Right lobe of liver (tissue), 6 donors: Measurements from ENCODE around the gene NEU4. TPM values are rescaled to one million over a fixed set of nuclear protein-coding genes. Genes with fewer than 3 reads are reported as not detected.
A peak's percentile ranks its signal among the peaks of the same experiment; 100 is the strongest.

Experiments used
- ATAC-seq, 4 donors: fragments of 200-7000 bp; cut with Tn5 transposase; one replicate each; pipeline ENCODE4 v1.9.1; 2020; ENCODE audit warnings: mild to moderate bottlenecking in 4 of 4, moderate library complexity in 4 of 4
- DNase-seq, 3 donors: peaks; one replicate each; pipeline ENCODE4 v3.0.0-alpha.2; 2020
- H3K27ac ChIP-seq, 3 donors: fragments of 200-600 bp; one replicate each; pipeline ENCODE4 v1.8.0; 2022
- H3K27me3 ChIP-seq, 2 donors: fragments of 200-600 bp; one replicate each; pipeline ENCODE4 v1.8.0; 2022
- H3K36me3 ChIP-seq, 4 donors: fragments of 200-600 bp; sonication (generic) in 1 of 4; one replicate each; pipeline versions ENCODE4 v1.5.1 to v1.8.0; 2017 to 2022; ENCODE audit warnings: control low read depth in 1 of 4
- H3K4me1 ChIP-seq, 4 donors: fragments of 200-600 bp; sonication (generic) in 1 of 4; one replicate each; pipeline versions ENCODE4 v1.5.1 to v1.8.0; 2017 to 2022; ENCODE audit warnings: control low read depth in 1 of 4
- H3K4me3 ChIP-seq, 3 donors: fragments of 200-600 bp; one replicate each; pipeline ENCODE4 v1.8.0; 2022
- H3K9me3 ChIP-seq, 4 donors: fragments of 200-600 bp; sonication (generic) in 1 of 4; one replicate each; pipeline versions ENCODE4 v1.5.1 to v1.8.0; 2017 to 2022; ENCODE audit warnings: control low read depth in 1 of 4
- POLR2A ChIP-seq: fragments of 450-650 bp; IDR thresholded peaks from one replicate; pipeline ENCODE4 v1.6.1; 2017; ENCODE audit warnings: antibody characterized with exemption, mild to moderate bottlenecking
- WGBS: methylation state at CpG from one replicate; pipeline ENCODE4 v1.1.6; 2018; ENCODE audit warnings: low coverage, low lambda C conversion rate; ENCODE audit not compliant: insufficient coverage; ENCODE audit errors: missing lambda C conversion rate; 5-methylcytosine and 5-hydroxymethylcytosine counted together
- intact Hi-C, 2 donors: fragments of 100-400 bp; cut with DNase I; formaldehyde crosslinking; loops; one replicate each; pipeline versions ENCODE4 v1.11.2 to v1.14.1; 2022
- total RNA-seq, 6 experiments: library from RNA; depleted of rRNA in 2 of 6; stranded (reverse); fragments of >200 nt in 2 of 6; fragmentation: NEBNext Ultra II Directional in 3 of 6; extraction: Animal tissue kit (Norgen Biotek cat#: 25700) in 3 of 6; gene quantifications; one replicate each; pipeline versions ENCODE4 v1.1.0 to v1.2.4, GENCODE V29; 2016 to 2023
- TF ChIP-seq, protein P1 (sequence below), 4 donors: fragments of 200-600 bp in 3 of 4; fragments of 450-650 bp in 1 of 4; IDR thresholded peaks; one replicate each; pipeline versions ENCODE4 v1.5.1 to v1.8.0; 2016 to 2022; ENCODE audit warnings: antibody characterized with exemption in 4 of 4, mild to moderate bottlenecking in 2 of 4
- donor health status: DM: no; HTN: yes; CAD: no.
- donor health status: DM: no; HTN: no; CAD: no.
- donor health status: DM: no; HTN: no; CAD: no.
- donor health status: DM: no; HTN: yes; CAD: no.
- donor health status: DM: no; HTN: yes; CAD: no.

The NEU4 gene
- total RNA-seq, 6 experiments from 2014 or later, result 16.8 to 87.1 (median 76.2) TPM

DNA sequence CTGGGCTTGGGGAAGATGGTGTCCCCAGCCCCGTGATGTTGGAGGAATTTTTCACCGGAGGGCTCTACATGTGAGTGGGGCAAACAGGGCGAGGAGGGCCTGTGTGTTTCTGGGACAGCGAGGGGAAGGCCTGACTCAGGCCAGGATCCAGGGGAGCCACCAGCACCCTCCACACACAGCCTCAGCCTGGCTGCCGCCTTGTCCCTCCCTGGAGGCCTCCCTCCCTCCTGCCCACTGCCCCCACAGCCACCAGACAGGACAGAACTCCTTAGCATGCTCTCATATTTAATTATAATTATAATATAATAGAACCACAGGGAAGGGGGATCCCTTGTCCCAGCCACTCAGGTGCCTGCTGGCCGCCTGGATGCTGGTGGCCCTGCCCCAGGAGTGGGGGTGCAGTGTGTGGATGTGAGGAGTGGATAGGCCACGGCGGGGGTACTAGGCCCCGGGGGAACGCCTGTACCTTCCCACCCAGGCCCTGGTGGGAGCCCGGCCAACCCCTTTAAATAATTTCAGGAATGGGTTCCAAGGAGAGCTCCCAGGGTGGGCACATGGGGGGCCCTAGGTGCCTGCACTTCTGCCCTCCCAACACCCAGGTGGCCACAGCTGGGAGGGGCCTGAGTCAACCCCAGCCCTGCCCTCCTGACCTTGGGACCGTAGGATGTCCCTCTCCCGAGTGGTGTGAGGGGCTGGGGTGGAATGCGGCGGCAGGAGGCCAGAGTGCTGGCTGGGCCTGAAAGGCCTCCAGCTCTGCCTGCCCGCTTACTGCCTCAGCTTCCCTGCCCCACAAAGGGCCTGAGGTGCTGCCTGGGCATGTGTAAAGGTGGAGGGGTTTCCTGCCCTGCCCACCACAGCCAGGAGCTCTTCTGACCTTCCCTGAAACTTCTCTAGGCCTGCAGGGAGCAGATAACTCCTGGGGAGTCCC lies 40.9 kb downstream of the NEU4 start:
- no peak overlapping the region for H3K27ac ChIP-seq
- DNase-seq, result no peak
- WGBS, result 100% methylated on average over 1 of the region's 16 CpGs
- no peak overlapping the region for H3K4me3 ChIP-seq
- H3K4me1 ChIP-seq, result peaks cover 0 to 1% (median 0%) of the 10 kb centered on the region in 4 donors
- H3K9me3 ChIP-seq, result no peaks in the 10 kb centered on the region
- peak in 1 of 4 donors; percentile 5 for ATAC-seq
- no peaks in the 10 kb centered on the region for H3K36me3 ChIP-seq
- no peaks in the 10 kb centered on the region for H3K27me3 ChIP-seq
- TF ChIP-seq, protein P1, sequence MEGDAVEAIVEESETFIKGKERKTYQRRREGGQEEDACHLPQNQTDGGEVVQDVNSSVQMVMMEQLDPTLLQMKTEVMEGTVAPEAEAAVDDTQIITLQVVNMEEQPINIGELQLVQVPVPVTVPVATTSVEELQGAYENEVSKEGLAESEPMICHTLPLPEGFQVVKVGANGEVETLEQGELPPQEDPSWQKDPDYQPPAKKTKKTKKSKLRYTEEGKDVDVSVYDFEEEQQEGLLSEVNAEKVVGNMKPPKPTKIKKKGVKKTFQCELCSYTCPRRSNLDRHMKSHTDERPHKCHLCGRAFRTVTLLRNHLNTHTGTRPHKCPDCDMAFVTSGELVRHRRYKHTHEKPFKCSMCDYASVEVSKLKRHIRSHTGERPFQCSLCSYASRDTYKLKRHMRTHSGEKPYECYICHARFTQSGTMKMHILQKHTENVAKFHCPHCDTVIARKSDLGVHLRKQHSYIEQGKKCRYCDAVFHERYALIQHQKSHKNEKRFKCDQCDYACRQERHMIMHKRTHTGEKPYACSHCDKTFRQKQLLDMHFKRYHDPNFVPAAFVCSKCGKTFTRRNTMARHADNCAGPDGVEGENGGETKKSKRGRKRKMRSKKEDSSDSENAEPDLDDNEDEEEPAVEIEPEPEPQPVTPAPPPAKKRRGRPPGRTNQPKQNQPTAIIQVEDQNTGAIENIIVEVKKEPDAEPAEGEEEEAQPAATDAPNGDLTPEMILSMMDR (IDR thresholded peaks at IDR 0.05), result no peak
- TF ChIP-seq POLR2A, result no peak
- intact Hi-C loops, result no loop called here

DNA sequence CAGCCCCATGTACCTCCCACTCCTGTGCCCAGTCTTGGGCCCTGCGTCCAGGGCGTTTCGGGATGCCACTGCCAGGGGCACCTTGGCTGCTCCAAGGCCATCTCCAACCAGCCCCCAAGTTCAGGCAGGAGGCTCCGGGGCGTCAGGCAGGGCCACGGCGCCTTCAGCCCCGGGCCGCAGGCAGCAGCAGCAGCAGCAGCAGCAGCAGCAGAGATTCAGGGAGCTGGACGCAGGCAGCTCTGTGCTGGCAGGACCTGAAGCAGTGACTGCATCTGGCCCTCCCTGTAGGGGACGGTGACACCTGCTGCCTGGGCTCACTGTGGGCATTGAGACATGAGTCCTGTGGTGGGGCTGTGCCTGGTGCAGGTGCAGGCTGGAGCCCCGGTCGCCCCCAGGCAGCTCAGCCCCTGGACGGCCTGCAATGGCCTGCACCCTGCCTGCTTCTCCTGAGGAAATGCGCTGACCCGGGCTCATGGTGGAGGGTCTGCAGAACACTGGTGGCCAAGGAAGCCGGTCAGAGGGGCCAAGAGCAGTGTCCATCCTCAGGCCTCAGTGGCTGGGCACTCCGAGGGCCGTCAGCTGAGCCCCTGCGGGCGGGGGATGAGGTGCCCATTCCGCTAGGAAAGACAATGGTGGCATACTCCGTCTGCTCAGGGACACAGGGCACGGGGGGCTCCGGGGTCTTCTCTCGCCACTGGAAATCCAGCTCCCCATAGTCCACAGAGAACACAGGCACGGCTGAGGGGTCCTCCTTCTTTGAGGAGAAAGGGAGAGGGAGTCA lies 41.7 kb downstream of the NEU4 start:
- intact Hi-C loops, result no loop called here
- H3K36me3 ChIP-seq, result no peaks in the 10 kb centered on the region
- H3K27ac ChIP-seq, result no peak overlapping the region
- H3K4me1 ChIP-seq, result no peaks in the 10 kb centered on the region
- peak in 1 of 4 donors; percentile 16 for ATAC-seq
- H3K4me3 ChIP-seq, result no peak overlapping the region
- 50% methylated on average over 1 of the region's 27 CpGs for WGBS
- H3K27me3 ChIP-seq, result no peaks in the 10 kb centered on the region
- no peak for DNase-seq
- H3K9me3 ChIP-seq, result no peaks in the 10 kb centered on the region
- no peak for TF ChIP-seq POLR2A
- TF ChIP-seq, protein P1 (IDR thresholded peaks at IDR 0.05), result no peak

DNA sequence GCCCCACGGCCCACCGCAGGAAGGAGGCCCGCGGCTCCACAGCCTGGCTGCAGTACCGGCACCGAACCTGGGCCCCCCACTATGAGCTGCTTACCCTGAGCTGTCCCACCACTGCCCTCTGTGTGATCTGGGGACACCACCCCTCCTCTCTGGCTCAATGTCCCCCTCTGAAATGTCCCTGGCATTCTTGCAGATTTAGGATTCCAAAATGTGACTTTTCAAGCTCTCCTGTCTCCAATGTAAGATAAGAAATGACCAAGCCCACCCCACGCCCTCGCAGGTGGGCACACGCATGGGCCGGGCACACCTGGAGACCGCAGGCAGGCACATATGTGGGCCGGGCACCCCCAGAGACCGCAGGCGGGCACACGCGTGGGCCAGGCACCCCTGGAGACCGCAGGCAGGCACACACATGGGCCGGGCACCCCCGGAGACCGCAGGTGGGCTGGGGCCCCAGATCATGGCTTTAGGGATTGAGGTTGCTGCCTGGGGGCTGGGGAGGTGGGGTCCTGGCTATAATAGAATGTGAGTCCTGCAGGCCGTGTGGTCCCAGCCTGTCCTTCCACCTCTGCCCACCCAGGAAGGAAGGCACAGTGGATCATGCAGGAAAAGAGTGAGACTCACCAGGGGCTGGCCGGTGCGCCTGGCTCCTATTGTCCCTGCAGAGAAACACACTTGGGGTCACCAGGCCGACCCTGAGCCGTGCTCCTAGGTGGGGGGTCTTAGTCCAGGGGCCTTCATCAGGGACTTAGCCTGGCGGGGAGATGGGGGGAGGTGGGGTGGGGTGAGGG lies 42.5 kb downstream of the NEU4 start:
- no CpG with 5 or more reads among the region's 26 CpGs for WGBS
- Histone ChIP-seq H3K9me3 (no peaks in the 10 kb centered on the region), H3K4me3 (no peak overlapping the region), H3K4me1 (no peaks in the 10 kb centered on the region), H3K27ac (no peak overlapping the region), H3K27me3 (no peaks in the 10 kb centered on the region), H3K36me3 (no peaks in the 10 kb centered on the region)
- intact Hi-C loops, result no loop called here
- peak in 1 of 4 donors; percentile 3 for ATAC-seq
- TF ChIP-seq, protein P1 (IDR thresholded peaks at IDR 0.05), result no peak
- no peak for TF ChIP-seq POLR2A
- no peak for DNase-seq
